GM12891 (cell line): ENCODE data around the gene TFF3.

ENCODE experiments used
- POLR2A ChIP-seq: IDR thresholded peaks from 2 replicates; pipeline ENCODE4 v1.6.1; 2011; ENCODE audit warnings: low read depth, low read length, control low read depth
- POLR2AphosphoS5 ChIP-seq: IDR thresholded peaks from 2 replicates; pipeline ENCODE4 v1.6.1; 2011; ENCODE audit warnings: low read depth, low read length, control low read depth
- SPI1 ChIP-seq: IDR thresholded peaks from 2 replicates; pipeline ENCODE4 v1.6.1; 2011; ENCODE audit warnings: low read depth, low read length, control low read depth
- TAF1 ChIP-seq: IDR thresholded peaks from 2 replicates; pipeline ENCODE4 v1.6.1; 2011; ENCODE audit warnings: low read depth, low read length, control low read depth

DNA sequence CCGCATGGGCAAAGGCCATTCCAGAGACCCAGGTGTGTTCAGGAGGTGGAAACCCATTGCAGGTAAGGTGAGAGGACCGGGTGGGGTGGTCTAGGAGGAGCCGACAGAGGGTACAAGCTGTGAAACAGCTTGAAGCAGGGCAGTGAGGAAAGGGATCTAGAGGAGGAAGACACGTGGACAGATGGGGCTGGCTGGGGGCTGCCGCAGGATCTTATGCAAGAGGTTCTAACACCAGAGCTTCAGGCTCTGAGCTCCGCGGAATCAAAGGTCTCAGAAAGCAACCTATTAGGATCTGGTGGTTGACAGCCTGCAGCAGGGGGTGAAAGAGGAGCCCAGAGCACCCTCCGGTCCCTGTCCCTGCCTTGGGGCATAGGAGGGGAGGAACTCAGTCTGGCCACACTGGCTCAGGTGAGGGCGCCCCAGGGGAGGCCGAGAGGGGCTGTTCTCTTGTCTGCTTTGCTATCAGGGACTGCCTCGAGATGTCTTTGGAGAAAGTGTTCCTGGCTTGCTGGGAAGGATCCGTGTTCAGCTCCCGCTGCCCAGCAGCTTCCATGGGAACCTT, 49.2 kb upstream of the TFF3 start:
- TF ChIP-seq POLR2A (no peak), SPI1 (no peak), POLR2AphosphoS5 (no peak), TAF1 (no peak)
